NCI-H2171 treated with DMSO at 0.1 percent for 48 hours (cell line): ENCODE measurements around the gene DIAPH1.
"Not testable (repeated sequence)": the region's sequence is repeated elsewhere in the genome, so short reads cannot be mapped to it uniquely, and the experiment has no call there.

Source experiments
- DNase-seq: peaks from one replicate; lab custom pipeline; 2025; lab: John Stamatoyannopoulos, UW

Gene DIAPH1

GRCh38 chr5:141609921-141610320, 8.9 kb downstream of the DIAPH1 start:
- DNase-seq: not testable (repeated sequence)

GRCh38 chr5:141609044-141609443, 9.8 kb downstream of the DIAPH1 start:
- DNase-seq: no peak

GRCh38 chr5:141608557-141608956, 10.2 kb downstream of the DIAPH1 start:
- no peak for DNase-seq

- no peak for DNase-seq
Measured at GRCh38 chr5:141608046-141608445, 10.8 kb downstream of the DIAPH1 start.

GRCh38 chr5:141605523-141606277, 13.1 kb downstream of the DIAPH1 start:
- no peak for DNase-seq

GRCh38 chr5:141603923-141604717, 14.7 kb downstream of the DIAPH1 start:
- DNase-seq: no peak

- DNase-seq: no peak
Measured at GRCh38 chr5:141602606-141603005, 16.2 kb downstream of the DIAPH1 start.

GRCh38 chr5:141598391-141599345, 20.1 kb downstream of the DIAPH1 start:
- no peak for DNase-seq

- DNase-seq: no peak
Measured at GRCh38 chr5:141597814-141598213, 21.0 kb downstream of the DIAPH1 start.

GRCh38 chr5:141597394-141597793, 21.4 kb downstream of the DIAPH1 start:
- DNase-seq: peak; percentile 76

GRCh38 chr5:141596867-141597266, 21.9 kb downstream of the DIAPH1 start:
- no peak for DNase-seq

GRCh38 chr5:141590127-141590526, 28.7 kb downstream of the DIAPH1 start:
- no peak for DNase-seq

GRCh38 chr5:141586246-141586645, 32.6 kb downstream of the DIAPH1 start:
- DNase-seq: no peak

- DNase-seq: no peak
Measured at GRCh38 chr5:141585594-141585993, 33.2 kb downstream of the DIAPH1 start.

GRCh38 chr5:141574122-141574510, 44.7 kb downstream of the DIAPH1 start:
- peak; percentile 23 for DNase-seq

GRCh38 chr5:141573489-141574121, 45.2 kb downstream of the DIAPH1 start:
- no peak for DNase-seq

- DNase-seq: no peak
Measured at GRCh38 chr5:141570655-141571054, 48.1 kb downstream of the DIAPH1 start.

- DNase-seq: no peak
Measured at GRCh38 chr5:141567513-141568117, 51.2 kb downstream of the DIAPH1 start.

GRCh38 chr5:141565826-141566570, 52.8 kb downstream of the DIAPH1 start:
- no peak for DNase-seq

- DNase-seq: peak; percentile 81
Measured at GRCh38 chr5:141564216-141564692, 54.5 kb downstream of the DIAPH1 start.
